Subcutaneous adipose tissue (tissue), 4 donors: ENCODE data around the gene ST7L. TPM values are rescaled to one million over a fixed set of nuclear protein-coding genes. Genes with fewer than 3 reads are reported as not detected.

Source experiments
- CTCF ChIP-seq: fragments of 450-650 bp; IDR thresholded peaks from one replicate; pipeline ENCODE4 v1.5.1; 2016; ENCODE audit warnings: low read depth, mild to moderate bottlenecking, control low read depth, antibody characterized with exemption, moderate library complexity
- total RNA-seq, 4 donors: library from RNA; depleted of rRNA; stranded (reverse); fragments of >200 nt; gene quantifications; one replicate each; pipeline ENCODE4 v1.1.0, GENCODE V29; 2016

ST7L gene
- total RNA-seq, 4 donors from 2014 or later: 18.4 to 38.8 (median 24.0) TPM

- TF ChIP-seq CTCF: no peak
Measured at GRCh38 chr1:112544011-112544688, 74.8 kb downstream of the ST7L start.

GRCh38 chr1:112542206-112542973, 76.6 kb downstream of the ST7L start:
- TF ChIP-seq CTCF: no peak

- TF ChIP-seq CTCF: no peak
Measured at GRCh38 chr1:112541299-112541698, 77.6 kb downstream of the ST7L start.

- no peak for TF ChIP-seq CTCF
Measured at GRCh38 chr1:112540226-112540794, 78.6 kb downstream of the ST7L start.

GRCh38 chr1:112538883-112539282, 80.1 kb downstream of the ST7L start:
- no peak for TF ChIP-seq CTCF

GRCh38 chr1:112537456-112537855, 81.5 kb downstream of the ST7L start:
- no peak for TF ChIP-seq CTCF

- TF ChIP-seq CTCF: no peak
Measured at GRCh38 chr1:112536561-112536960, 82.4 kb downstream of the ST7L start.
